Astrocyte (in vitro differentiated cells and primary cell): Measurements from ENCODE around the gene ZER1.

ENCODE experiments used
- EZH2 ChIP-seq: IDR thresholded peaks from 2 replicates; pipeline ENCODE4 v1.6.1; 2012; ENCODE audit warnings: mild to moderate bottlenecking, low read length, inconsistent platforms; ENCODE audit not compliant: insufficient read depth
- TF ChIP-seq, protein P1 (sequence below): IDR thresholded peaks from 2 replicates; pipeline ENCODE4 v1.5.1; 2011; ENCODE audit warnings: low read depth, mild to moderate bottlenecking, inconsistent platforms, low read length, moderate library complexity; ENCODE audit not compliant: insufficient read depth

DNA sequence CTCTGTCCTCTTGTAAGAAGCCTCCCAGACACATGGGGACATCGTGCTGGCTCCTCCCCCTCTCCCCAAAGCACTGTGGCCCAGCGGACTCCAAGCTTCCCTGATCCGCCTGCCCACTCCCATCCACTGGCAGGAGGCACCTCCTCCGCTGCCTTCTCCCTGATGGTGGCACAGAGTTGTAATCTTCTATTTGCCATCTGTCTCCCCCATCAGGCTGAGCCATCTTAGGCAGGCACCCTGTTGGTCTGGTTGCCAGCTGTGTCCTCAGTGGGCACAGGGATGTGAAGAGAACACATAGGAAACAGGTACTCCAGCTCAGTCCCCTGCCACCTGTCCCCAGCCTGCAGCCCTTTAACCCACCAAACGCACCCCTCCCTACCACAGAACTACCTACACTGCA, 42.4 kb downstream of the ZER1 start:
- TF ChIP-seq, protein P1, sequence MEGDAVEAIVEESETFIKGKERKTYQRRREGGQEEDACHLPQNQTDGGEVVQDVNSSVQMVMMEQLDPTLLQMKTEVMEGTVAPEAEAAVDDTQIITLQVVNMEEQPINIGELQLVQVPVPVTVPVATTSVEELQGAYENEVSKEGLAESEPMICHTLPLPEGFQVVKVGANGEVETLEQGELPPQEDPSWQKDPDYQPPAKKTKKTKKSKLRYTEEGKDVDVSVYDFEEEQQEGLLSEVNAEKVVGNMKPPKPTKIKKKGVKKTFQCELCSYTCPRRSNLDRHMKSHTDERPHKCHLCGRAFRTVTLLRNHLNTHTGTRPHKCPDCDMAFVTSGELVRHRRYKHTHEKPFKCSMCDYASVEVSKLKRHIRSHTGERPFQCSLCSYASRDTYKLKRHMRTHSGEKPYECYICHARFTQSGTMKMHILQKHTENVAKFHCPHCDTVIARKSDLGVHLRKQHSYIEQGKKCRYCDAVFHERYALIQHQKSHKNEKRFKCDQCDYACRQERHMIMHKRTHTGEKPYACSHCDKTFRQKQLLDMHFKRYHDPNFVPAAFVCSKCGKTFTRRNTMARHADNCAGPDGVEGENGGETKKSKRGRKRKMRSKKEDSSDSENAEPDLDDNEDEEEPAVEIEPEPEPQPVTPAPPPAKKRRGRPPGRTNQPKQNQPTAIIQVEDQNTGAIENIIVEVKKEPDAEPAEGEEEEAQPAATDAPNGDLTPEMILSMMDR = no peak
- TF ChIP-seq EZH2 = no peak
